MCF 10A (cell line): ENCODE results near the gene APLP1. TPM values are rescaled to one million over a fixed set of nuclear protein-coding genes. Genes with fewer than 3 reads are reported as not detected.

Source experiments
- BruUV-seq: library from RNA; stranded (reverse); fragments of 400-500 nt; replicated peaks from 2 replicates; lab custom pipeline; 2021; lab: Mats Ljungman, UMichigan
- CTCF ChIA-PET: fragments of 300-600 bp; sonication (Branson Sonifier 250); formaldehyde crosslinking; extraction: SDS; loops from one replicate; lab custom pipeline; 2021; ENCODE audit warnings: antibody characterized with exemption, inconsistent platforms; lab: Yijun Ruan, JAX
- POLR2A ChIA-PET: fragments of 300-600, 350-650 bp; sonication (Branson Sonifier 250); formaldehyde crosslinking; extraction: SDS; loops from one replicate; lab custom pipeline; 2020; ENCODE audit warnings: antibody characterized with exemption, inconsistent platforms; lab: Yijun Ruan, JAX
- DNase-seq: peaks from one replicate; pipeline ENCODE4 v3.0.0-alpha.2; 2018; ENCODE audit not compliant: unreplicated experiment
- H3K27ac Mint-ChIP-seq: one replicate; pipeline ENCODE4 v1.8.0; 2022; ENCODE audit warnings: mild to moderate bottlenecking, low read depth, mixed read lengths; ENCODE audit not compliant: unreplicated experiment
- H3K27me3 Mint-ChIP-seq: one replicate; pipeline ENCODE4 v1.8.0; 2022; ENCODE audit warnings: mixed read lengths; ENCODE audit not compliant: insufficient read depth, unreplicated experiment
- H3K36me3 Mint-ChIP-seq: one replicate; pipeline ENCODE4 v1.8.0; 2022; ENCODE audit warnings: mild to moderate bottlenecking, moderate library complexity, mixed read lengths; ENCODE audit not compliant: insufficient read depth, unreplicated experiment
- H3K4me1 Mint-ChIP-seq: one replicate; pipeline ENCODE4 v1.8.0; 2022; ENCODE audit warnings: mixed read lengths; ENCODE audit not compliant: insufficient read depth, unreplicated experiment
- H3K4me3 Mint-ChIP-seq: one replicate; pipeline ENCODE4 v1.8.0; 2022; ENCODE audit warnings: mild to moderate bottlenecking, moderate library complexity, mixed read lengths; ENCODE audit not compliant: unreplicated experiment
- H3K9me3 Mint-ChIP-seq: one replicate; pipeline ENCODE4 v1.8.0; 2022; ENCODE audit warnings: mixed read lengths; ENCODE audit not compliant: unreplicated experiment
- CTCF ChIP-seq: fragments of 200-600 bp; IDR thresholded peaks from one replicate; pipeline ENCODE4 v1.8.0; 2022; ENCODE audit warnings: antibody characterized with exemption, mild to moderate bottlenecking; ENCODE audit not compliant: unreplicated experiment
- intact Hi-C: fragments of 100-400 bp; cut with micrococcal nuclease; formaldehyde crosslinking; loops from 2 replicates; pipeline ENCODE4 v1.14.1; 2022
- total RNA-seq: library from RNA; stranded (reverse); gene quantifications from 2 replicates; pipeline ENCODE4 v1.2.3, GENCODE V29; 2022

The APLP1 gene
- total RNA-seq, 1 experiment from 2014 or later = 2.4 TPM

GRCh38 chr19:35911790-35912189 lies 43.4 kb downstream of the APLP1 start:
- no peaks in the 10 kb centered on the region for H3K9me3 Mint-ChIP-seq
- CTCF ChIA-PET = interaction anchor here (0.6 to 1.8 kb wide), 4 partner anchors 19 to 233 kb away, joined by 3 to 4 read pairs (median 4); no protein-coding TSS in a partner anchor
- H3K27ac Mint-ChIP-seq = no peak overlapping the region
- no peak for TF ChIP-seq CTCF
- peak; percentile 96 for DNase-seq
- intact Hi-C loops = no loop called here
- H3K36me3 Mint-ChIP-seq = no peaks in the 10 kb centered on the region
- H3K4me3 Mint-ChIP-seq = no peak overlapping the region
- no TSS peak for BruUV-seq
- POLR2A ChIA-PET = interaction anchor here (0.6 to 0.9 kb wide), 3 partner anchors 14 to 26 kb away, joined by 3 to 5 read pairs (median 3); no protein-coding TSS in a partner anchor
- peaks cover 11% of the 10 kb centered on the region for H3K27me3 Mint-ChIP-seq
- H3K4me1 Mint-ChIP-seq = no peaks in the 10 kb centered on the region

DNA sequence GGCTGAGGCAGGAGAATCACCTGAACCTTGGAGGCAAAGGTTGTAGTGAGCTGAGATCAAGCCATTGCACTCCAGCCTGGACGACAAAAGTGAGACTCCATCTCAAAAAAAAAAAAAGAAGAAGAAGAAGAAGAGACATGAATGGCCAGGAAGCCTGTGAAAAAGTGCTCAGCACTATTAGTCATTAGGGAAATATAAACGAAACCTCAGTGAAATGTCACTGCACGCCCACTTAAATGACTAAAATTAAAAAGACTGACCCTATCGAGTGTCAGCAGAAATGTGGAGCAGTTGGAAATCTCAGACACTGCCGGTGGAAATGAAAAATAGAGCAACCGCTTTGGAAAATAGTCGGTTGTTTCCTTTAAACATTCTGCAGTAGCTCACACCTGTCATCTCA lies 45.2 kb downstream of the APLP1 start:
- TF ChIP-seq CTCF = no peak
- H3K9me3 Mint-ChIP-seq = no peaks in the 10 kb centered on the region
- ChIA-PET CTCF (interaction anchor here (0.6 to 1.8 kb wide), 2 partner anchors 31 to 505 kb away, joined by 3 to 4 read pairs; no protein-coding TSS in a partner anchor), POLR2A (no interaction called here)
- intact Hi-C loops = no loop called here
- no peak overlapping the region for H3K27ac Mint-ChIP-seq
- H3K36me3 Mint-ChIP-seq = no peaks in the 10 kb centered on the region
- no peak for DNase-seq
- H3K4me3 Mint-ChIP-seq = no peak overlapping the region
- peaks cover 11% of the 10 kb centered on the region for H3K27me3 Mint-ChIP-seq
- no peaks in the 10 kb centered on the region for H3K4me1 Mint-ChIP-seq
- BruUV-seq = no TSS peak

DNA sequence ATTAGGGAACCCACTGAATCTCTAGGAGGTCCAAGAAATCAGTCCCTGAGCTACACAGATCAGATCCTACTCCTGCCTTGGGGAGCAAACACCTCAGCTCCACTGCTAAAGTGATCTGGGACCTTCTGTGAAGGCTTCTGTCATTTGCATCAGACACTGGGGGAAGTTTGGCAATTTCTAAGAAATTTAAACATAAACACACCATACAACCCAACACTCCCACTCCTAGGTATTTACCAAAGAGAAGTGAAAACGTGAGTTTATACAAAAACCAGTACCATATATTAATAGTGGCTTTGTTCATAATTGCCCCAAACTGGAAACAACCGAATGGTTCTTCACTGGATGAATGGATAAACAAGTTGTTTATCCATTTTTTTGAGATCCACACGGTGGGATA lies 47.1 kb downstream of the APLP1 start:
- CTCF ChIA-PET = interaction anchor here (0.6 to 1.5 kb wide), 4 partner anchors 10 to 31 kb away, joined by 3 to 6 read pairs (median 3); no protein-coding TSS in a partner anchor

GRCh38 chr19:35919306-35919705 lies 50.9 kb downstream of the APLP1 start:
- ChIA-PET CTCF (no interaction called here), POLR2A (interaction anchor here (1.6 kb wide), 1 partner anchor 12 kb away, joined by 3 read pairs; no protein-coding TSS in a partner anchor)
- no TSS peak for BruUV-seq
- Mint-ChIP-seq H3K27ac (no peak overlapping the region), H3K4me1 (no peaks in the 10 kb centered on the region), H3K27me3 (peaks cover 10% of the 10 kb centered on the region), H3K36me3 (no peaks in the 10 kb centered on the region), H3K4me3 (no peak overlapping the region), H3K9me3 (no peaks in the 10 kb centered on the region)
- TF ChIP-seq CTCF = no peak
- DNase-seq = no peak
- intact Hi-C loops = no loop called here

More for the DNA sequence above, 47.1 kb downstream of the APLP1 start:
- no TSS peak for BruUV-seq
- POLR2A ChIA-PET = no interaction called here
- H3K27me3 Mint-ChIP-seq = peaks cover 11% of the 10 kb centered on the region
- TF ChIP-seq CTCF = no peak
- no peaks in the 10 kb centered on the region for H3K36me3 Mint-ChIP-seq
- no peaks in the 10 kb centered on the region for H3K4me1 Mint-ChIP-seq
- H3K4me3 Mint-ChIP-seq = no peak overlapping the region
- no peak for DNase-seq
- H3K27ac Mint-ChIP-seq = no peak overlapping the region
- intact Hi-C loops = no loop called here
- H3K9me3 Mint-ChIP-seq = no peaks in the 10 kb centered on the region
